Activated naive CD8-positive, alpha-beta T cell treated with anti-CD3 and anti-CD28 coated beads, Interleukin-2, amount 50 U/mL, for 16 hours (primary cell): Measurements from ENCODE around the gene SYNGAP1.
A peak's percentile ranks its signal among the peaks of the same experiment; 100 is the strongest.

Experiments
- DNase-seq: peaks from one replicate; pipeline ENCODE4 v3.0.0-alpha.2; 2020; ENCODE audit warnings: low read depth, low spot score

The SYNGAP1 gene

GRCh38 chr6:33421344-33421643, 1.4 kb downstream of the SYNGAP1 start:
- no peak for DNase-seq

DNA sequence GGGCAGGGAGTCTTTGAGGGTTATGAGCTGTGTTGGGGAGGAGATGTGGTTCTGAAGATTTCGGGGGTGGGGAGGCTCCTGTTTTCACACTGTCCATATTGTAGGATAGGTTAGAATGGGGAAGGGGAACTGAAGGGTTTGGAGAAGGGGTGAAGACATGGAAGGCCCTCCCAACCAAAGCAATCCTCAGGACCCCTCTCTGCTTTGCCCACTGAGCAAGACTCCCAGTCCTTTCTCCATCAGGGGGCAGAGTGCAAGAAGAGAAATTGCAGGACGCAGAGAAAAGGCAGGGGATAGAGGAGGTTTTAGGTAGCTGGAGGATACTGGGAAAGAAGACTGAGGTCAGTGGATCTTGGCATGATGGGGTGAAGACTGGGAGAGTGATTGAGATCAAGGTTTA, 3.9 kb downstream of the SYNGAP1 start:
- no peak for DNase-seq

- no peak for DNase-seq
These were observed 5.2 kb downstream of the SYNGAP1 start for GRCh38 chr6:33424855-33425667.

GRCh38 chr6:33425668-33426577, 6.1 kb downstream of the SYNGAP1 start:
- DNase-seq: peak; percentile 47

DNA sequence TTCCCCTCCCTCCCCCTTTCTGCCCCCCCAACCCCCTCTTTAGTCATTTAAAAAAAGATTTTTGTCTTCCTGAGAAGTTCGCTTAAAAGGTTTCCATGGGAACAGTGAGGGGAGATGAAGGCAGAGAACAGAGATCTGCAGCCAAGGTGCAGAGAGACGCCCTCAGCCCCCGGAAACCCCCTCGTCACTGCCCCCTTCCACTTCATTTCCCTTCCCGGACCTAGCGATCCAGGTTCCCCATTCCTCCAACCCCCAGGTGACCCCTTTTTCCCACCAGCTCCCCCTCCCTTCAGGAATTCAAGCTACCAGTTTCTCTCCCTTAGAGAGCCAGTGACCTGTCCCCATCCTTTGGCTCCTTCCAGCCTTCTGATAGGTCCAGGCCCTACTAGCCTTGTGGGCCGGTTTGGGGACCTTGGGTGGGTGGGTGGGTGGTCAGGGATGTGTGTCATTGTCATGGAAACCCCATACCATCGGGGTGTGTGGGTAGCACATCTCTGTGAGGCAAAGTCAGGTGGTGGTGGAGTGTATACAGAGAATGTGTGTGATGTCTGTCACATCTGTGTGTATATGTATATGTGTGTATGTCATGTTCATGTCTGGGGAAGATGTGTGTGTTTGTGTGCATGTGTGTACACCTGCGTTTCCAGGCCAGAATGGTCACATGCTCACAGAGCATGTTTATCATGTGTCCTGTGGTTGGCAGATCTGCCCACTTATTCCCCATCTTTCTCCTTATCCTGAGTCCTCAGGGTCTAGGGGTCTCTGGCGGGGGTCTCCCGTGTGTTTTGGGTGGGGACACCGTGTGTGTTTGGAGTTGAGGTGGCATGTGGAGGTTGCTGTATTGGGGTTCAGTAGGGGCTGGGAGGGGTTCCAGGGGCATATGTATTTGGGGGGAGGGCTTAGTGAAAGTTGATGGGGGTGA, 7.0 kb downstream of the SYNGAP1 start:
- no peak for DNase-seq

GRCh38 chr6:33427585-33428223, 7.8 kb downstream of the SYNGAP1 start:
- no peak for DNase-seq

GRCh38 chr6:33428224-33428965, 8.5 kb downstream of the SYNGAP1 start:
- no peak for DNase-seq

GRCh38 chr6:33428966-33429749, 9.3 kb downstream of the SYNGAP1 start:
- no peak for DNase-seq

- DNase-seq: no peak
These were observed 9.8 kb downstream of the SYNGAP1 start for GRCh38 chr6:33429750-33430052.

DNA sequence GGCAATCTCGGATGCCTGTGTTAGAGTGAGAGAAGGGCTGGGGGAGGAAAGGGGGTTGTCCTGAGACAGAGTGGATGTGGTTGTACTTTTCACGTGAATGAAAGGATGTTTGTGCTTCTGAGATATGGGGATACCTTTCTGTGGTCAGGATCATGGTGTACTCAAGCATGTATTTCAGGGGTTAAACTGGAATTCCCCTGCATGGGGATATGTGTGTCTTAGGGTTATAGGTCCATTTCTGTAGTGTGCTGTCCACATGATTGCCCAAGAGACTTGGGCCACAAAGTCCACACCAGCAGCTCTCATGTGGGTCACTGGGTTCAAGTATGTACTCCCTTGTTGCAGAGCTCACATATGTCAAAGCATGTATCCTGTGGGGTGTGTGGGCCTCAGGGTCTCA, 10.5 kb downstream of the SYNGAP1 start:
- DNase-seq: no peak

DNA sequence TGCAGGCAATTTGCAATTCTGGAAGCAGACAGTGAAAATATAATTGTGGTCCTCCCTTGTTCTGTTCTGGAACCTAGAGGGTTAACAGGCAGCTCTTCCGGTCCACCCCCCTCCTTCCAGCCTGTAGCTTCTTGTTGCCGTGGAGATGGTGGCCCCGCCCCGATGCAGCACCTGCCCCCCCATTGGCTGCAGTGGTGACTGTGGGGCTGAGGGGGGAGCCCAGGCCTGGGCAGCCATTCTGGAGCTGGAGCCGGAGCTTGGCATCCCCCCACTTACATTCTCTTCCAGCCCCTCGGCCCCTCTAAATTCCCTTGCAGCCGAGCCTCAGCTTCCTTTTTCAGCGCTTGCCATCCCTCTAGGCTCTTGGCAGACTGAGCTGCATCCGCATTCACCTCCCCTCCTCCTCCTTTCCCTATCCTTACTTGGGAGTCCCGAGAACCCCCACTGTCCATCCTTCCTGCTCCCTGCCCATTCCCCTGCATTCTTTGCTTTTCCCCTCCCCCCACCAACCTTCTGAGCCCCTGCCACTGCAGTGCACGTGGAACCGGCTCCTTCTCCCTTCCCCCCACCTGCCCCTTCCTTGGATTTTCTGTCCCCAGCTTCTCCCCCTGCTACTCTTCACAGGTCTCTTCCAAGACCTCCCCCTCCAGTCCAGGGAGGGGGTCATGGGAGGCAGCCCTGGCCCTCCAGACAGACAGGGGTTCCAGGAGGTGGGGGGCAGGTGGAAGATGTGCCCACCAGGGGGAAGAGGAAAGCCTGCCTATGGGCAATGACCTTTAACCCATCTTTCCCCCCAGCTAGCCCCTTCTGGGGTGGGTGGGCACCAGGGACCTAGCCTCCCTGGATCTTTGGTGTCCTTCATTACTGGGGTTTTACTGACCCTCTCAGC, 11.4 kb downstream of the SYNGAP1 start:
- peak; percentile 72 for DNase-seq

DNA sequence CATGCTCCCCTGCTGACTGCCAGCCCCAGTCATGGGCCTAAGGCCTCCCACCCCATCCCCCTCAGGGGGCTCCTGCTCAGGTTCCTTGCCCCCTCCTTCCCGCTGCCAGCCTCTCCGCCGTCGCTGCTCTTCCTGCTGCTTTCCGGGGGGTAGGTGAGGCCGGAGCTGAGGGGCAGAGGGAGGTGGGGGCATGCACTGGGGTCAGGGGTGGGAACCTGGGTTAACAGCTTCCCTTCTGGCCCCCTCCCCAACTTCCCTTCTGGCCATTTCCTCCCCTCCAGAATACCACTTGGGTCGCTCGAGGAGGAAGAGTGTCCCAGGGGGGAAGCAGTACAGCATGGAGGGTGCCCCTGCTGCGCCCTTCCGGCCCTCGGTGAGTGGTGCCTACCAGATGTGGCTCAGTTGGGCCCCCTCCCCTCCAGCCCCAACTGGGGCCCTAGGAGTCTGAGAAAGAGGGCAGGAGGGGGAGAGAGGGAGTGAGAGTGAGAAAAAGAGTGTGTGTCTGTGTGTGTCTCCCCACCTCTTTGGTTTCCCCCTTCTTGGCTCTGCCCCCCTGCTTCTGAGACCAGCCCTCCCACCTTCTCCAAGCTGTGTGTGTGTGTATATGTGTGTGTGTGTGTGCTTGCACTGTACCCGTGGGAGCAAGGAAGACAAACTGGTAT, 12.1 kb downstream of the SYNGAP1 start:
- no peak for DNase-seq

DNA sequence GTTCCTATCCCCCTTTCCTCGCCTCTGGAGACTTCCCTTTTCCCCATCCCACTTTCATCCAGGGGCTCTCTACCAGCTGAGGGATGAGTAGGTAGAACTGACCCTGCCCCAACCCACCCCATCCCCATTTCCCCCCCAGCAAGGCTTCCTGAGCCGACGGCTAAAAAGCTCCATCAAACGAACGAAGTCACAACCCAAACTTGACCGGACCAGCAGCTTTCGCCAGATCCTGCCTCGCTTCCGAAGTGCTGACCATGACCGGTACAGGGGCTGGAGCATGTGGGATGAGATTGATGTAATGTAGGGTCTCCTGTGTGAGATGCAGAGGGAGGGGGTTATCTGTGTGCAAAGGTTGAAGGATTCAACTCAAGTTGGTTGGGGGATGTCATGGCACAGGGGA, 12.7 kb downstream of the SYNGAP1 start:
- no peak for DNase-seq

DNA sequence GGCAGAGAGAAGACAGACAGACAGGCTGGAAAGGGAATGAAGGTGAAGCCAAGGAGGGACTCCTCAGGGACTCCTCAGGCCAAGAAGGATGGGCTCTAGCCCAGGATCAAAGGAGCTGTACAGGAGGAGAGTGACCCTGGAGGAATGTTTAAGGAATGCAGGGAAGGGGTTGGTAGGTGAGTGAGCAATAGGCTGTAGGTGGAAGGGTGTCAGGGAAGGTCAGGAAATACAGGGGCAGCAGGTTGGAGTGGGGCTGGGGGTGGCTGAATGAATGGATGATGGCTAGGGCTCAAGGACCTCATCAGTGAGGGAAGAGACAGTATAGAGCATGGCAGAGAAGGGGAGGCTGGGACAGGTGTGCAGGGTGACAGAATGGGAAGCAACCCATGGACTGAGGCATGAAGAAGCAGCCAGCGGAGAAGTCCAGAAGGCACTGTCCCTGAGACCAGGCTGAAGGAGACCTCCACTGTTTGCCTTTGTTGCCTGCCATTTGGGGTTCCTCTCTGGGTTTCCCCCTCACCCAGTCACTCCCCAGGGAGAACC, 13.2 kb downstream of the SYNGAP1 start:
- no peak for DNase-seq

- no peak for DNase-seq
These were observed 13.8 kb downstream of the SYNGAP1 start for GRCh38 chr6:33433544-33434191.

- no peak for DNase-seq
These were observed 15.1 kb downstream of the SYNGAP1 start for GRCh38 chr6:33434961-33435360.

DNA sequence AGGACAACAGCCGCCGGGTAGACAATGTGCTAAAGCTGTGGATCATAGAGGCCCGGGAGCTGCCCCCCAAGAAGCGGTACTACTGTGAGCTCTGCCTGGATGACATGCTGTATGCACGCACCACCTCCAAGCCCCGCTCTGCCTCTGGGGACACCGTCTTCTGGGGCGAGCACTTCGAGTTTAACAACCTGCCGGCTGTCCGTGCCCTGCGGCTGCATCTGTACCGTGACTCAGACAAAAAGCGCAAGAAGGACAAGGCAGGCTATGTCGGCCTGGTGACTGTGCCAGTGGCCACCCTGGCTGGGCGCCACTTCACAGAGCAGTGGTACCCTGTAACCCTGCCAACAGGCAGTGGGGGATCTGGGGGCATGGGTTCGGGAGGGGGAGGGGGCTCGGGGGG, 17.8 kb downstream of the SYNGAP1 start:
- no peak for DNase-seq
